SK-N-SH (cell line): Measurements from ENCODE around the gene EDARADD. TPM values are rescaled to one million over a fixed set of nuclear protein-coding genes. Genes with fewer than 3 reads are reported as not detected.

ENCODE experiments used
- CTCF ChIA-PET: fragments of 300-600, 350-600 bp; formaldehyde crosslinking; extraction: SDS; loops from one replicate; lab custom pipeline; 2021; lab: Yijun Ruan, JAX
- POLR2A ChIA-PET: fragments of 350-600 bp; sonication (Branson Sonifier 250); formaldehyde crosslinking; extraction: SDS; loops from one replicate; lab custom pipeline; 2020; ENCODE audit warnings: antibody characterized with exemption, inconsistent platforms; lab: Yijun Ruan, JAX
- DNase-seq: peaks from one replicate; pipeline ENCODE4 v3.0.0; 2012
- H2AFZ ChIP-seq: fragments of 200-600 bp; sonication (generic); 2 replicates; pipeline ENCODE4 v1.8.1; 2016; ENCODE audit warnings: antibody characterized with exemption, mild to moderate bottlenecking, low read depth
- H3F3A ChIP-seq: fragments of 200-600 bp; sonication (generic); replicated peaks from 2 replicates; pipeline ENCODE3; 2016; ENCODE audit warnings: antibody characterized with exemption, mild to moderate bottlenecking; ENCODE audit not compliant: insufficient read depth
- H3K27ac ChIP-seq, 2 experiments: fragments of 200-500 bp in 1 of 2; fragments of 200-600 bp in 1 of 2; sonication (Bioruptor generic) in 1 of 2; sonication (generic), shearing (Covaris generic) in 1 of 2; 2 replicates each; pipeline versions ENCODE4 v1.5.1 to v1.6.1; 2014 to 2016; ENCODE audit warnings: low read depth in 2 of 2, inconsistent platforms in 1 of 2, low read length in 1 of 2, mild to moderate bottlenecking in 1 of 2, mixed read lengths in 1 of 2
- H3K27me3 ChIP-seq: fragments of 200-600 bp; sonication (generic), shearing (Covaris generic); 2 replicates; pipeline ENCODE4 v1.6.1; 2016; ENCODE audit warnings: mixed run types; ENCODE audit not compliant: insufficient read depth
- H3K36me3 ChIP-seq, 2 experiments: fragments of 200-500 bp in 1 of 2; fragments of 200-600 bp in 1 of 2; sonication (Bioruptor generic) in 1 of 2; sonication (generic) in 1 of 2; replicated peaks in 1 of 2; 2 replicates each; pipeline versions ENCODE3 to v1.5.1; 2014 to 2016; ENCODE audit warnings: low read length in 1 of 2, mild to moderate bottlenecking in 1 of 2; ENCODE audit not compliant: insufficient read depth in 2 of 2, control insufficient read depth in 1 of 2
- H3K4me1 ChIP-seq, 2 experiments: fragments of 200-500 bp in 1 of 2; fragments of 200-600 bp in 1 of 2; sonication (Bioruptor generic) in 1 of 2; sonication (generic), shearing (Covaris generic) in 1 of 2; 2 replicates each; pipeline versions ENCODE4 v1.5.1 to v1.6.1; 2014 to 2016; ENCODE audit warnings: low read depth in 1 of 2, low read length in 1 of 2, mixed run types in 1 of 2; ENCODE audit not compliant: insufficient read depth in 2 of 2, control insufficient read depth in 1 of 2
- H3K4me2 ChIP-seq: fragments of 200-600 bp; sonication (generic), shearing (Covaris generic); 2 replicates; pipeline ENCODE4 v1.6.1; 2017; ENCODE audit warnings: mixed run types
- H3K4me3 ChIP-seq, 2 experiments: fragments of 200-500 bp in 1 of 2; fragments of 200-600 bp in 1 of 2; sonication (Bioruptor generic) in 1 of 2; sonication (generic), shearing (Covaris generic) in 1 of 2; 2 replicates each; pipeline versions ENCODE4 v1.5.1 to v1.8.1; 2014 to 2016; ENCODE audit warnings: low read depth in 2 of 2, inconsistent platforms in 1 of 2, low read length in 1 of 2, mild to moderate bottlenecking in 1 of 2, mixed read lengths in 1 of 2, moderate library complexity in 1 of 2
- H3K79me2 ChIP-seq: fragments of 200-600 bp; sonication (generic); 2 replicates; pipeline ENCODE4 v1.8.1; 2017; ENCODE audit warnings: mild to moderate bottlenecking; ENCODE audit not compliant: insufficient read depth
- H3K9ac ChIP-seq: fragments of 200-600 bp; sonication (generic); 2 replicates; pipeline ENCODE4 v1.6.1; 2017; ENCODE audit warnings: mixed run types
- H3K9me2 ChIP-seq: fragments of 200-600 bp; sonication (generic); 2 replicates; pipeline ENCODE4 v1.6.1; 2017; ENCODE audit warnings: mixed run types
- H3K9me3 ChIP-seq: fragments of 200-600 bp; sonication (generic); 2 replicates; pipeline ENCODE4 v1.6.1; 2017; ENCODE audit warnings: mixed run types, mild to moderate bottlenecking, moderate library complexity
- H4K20me1 ChIP-seq: fragments of 200-600 bp; sonication (generic); 2 replicates; pipeline ENCODE4 v1.6.1; 2017; ENCODE audit warnings: mild to moderate bottlenecking, mixed run types; ENCODE audit not compliant: insufficient read depth
- CHD2 ChIP-seq: fragments of 150-350 bp; IDR thresholded peaks from 2 replicates; pipeline ENCODE4 v1.6.1; 2018; ENCODE audit warnings: low read length; ENCODE audit not compliant: partially characterized antibody
- CTCF ChIP-seq: fragments of 200-600 bp; sonication (generic); IDR thresholded peaks from 2 replicates; pipeline ENCODE4 v1.6.1; 2017; ENCODE audit warnings: antibody characterized with exemption, mild to moderate bottlenecking, moderate library complexity
- ELF1 ChIP-seq: IDR thresholded peaks from 2 replicates; pipeline ENCODE4 v1.4.0; 2012
- EP300 ChIP-seq, 2 experiments: IDR thresholded peaks; 2 replicates each; pipeline versions ENCODE4 v1.4.0 to v1.6.1; 2012; ENCODE audit warnings: borderline replicate concordance in 1 of 2, low read depth in 1 of 2, low read length in 1 of 2
- FOXM1 ChIP-seq: IDR thresholded peaks from 2 replicates; pipeline ENCODE4 v1.4.0; 2012; ENCODE audit warnings: low read depth, mild to moderate bottlenecking
- GABPA ChIP-seq: IDR thresholded peaks from 2 replicates; pipeline ENCODE4 v1.4.0; 2012; ENCODE audit warnings: low read depth, mild to moderate bottlenecking
- GATA2 ChIP-seq: sonication (generic); formaldehyde crosslinking; IDR thresholded peaks from 2 replicates; pipeline ENCODE4 v1.5.0; 2020; ENCODE audit warnings: mild to moderate bottlenecking, missing genetic modification reagents
- MAX ChIP-seq: IDR thresholded peaks from 2 replicates; pipeline ENCODE4 v1.4.0; 2012; ENCODE audit warnings: low read depth
- NFIC ChIP-seq: IDR thresholded peaks from 2 replicates; pipeline ENCODE4 v1.4.0; 2012; ENCODE audit warnings: borderline replicate concordance
- RCOR1 ChIP-seq: fragments of 150-350 bp; IDR thresholded peaks from 2 replicates; pipeline ENCODE4 v1.6.1; 2017; ENCODE audit warnings: antibody characterized with exemption, low read length
- RXRA ChIP-seq: IDR thresholded peaks from 2 replicates; pipeline ENCODE4 v1.4.0; 2012; ENCODE audit warnings: low read depth, mild to moderate bottlenecking, borderline replicate concordance
- SIN3A ChIP-seq: IDR thresholded peaks from 2 replicates; pipeline ENCODE4 v1.6.1; 2012; ENCODE audit warnings: low read depth, mild to moderate bottlenecking, low read length, moderate library complexity, borderline replicate concordance
- SMC3 ChIP-seq: IDR thresholded peaks from 2 replicates; pipeline ENCODE4 v1.6.1; 2012; ENCODE audit warnings: low read depth, low read length, improper control_type of control experiment
- TAF1 ChIP-seq: IDR thresholded peaks from 2 replicates; pipeline ENCODE4 v1.6.1; 2012; ENCODE audit warnings: low read depth, mild to moderate bottlenecking, low read length, moderate library complexity, borderline replicate concordance
- TCF12 ChIP-seq: IDR thresholded peaks from 2 replicates; pipeline ENCODE4 v1.4.0; 2012
- WGBS: methylation state at CpG from one replicate; pipeline ENCODE4 v1.1.6; 2017; ENCODE audit warnings: low lambda C conversion rate; 5-methylcytosine and 5-hydroxymethylcytosine counted together
- polyA plus RNA-seq, 3 experiments: library from polyadenylated mRNA; depleted of rRNA; stranded (reverse); fragments of >200 nt; gene quantifications; 2 replicates each; pipeline ENCODE4 v1.2.3, GENCODE V29; 2012
- TF ChIP-seq, protein P1 (sequence below): IDR thresholded peaks from 2 replicates; pipeline ENCODE4 v1.4.0; 2012; ENCODE audit warnings: low read depth, borderline replicate concordance
- TF ChIP-seq, protein P2 (sequence below): IDR thresholded peaks from 2 replicates; pipeline ENCODE4 v1.6.1; 2012; ENCODE audit warnings: mild to moderate bottlenecking, low read depth, low read length, moderate library complexity

Gene EDARADD
- polyA plus RNA-seq, 1 of the 3 experiments (the other 2 are of a cell fraction) = not detected

DNA sequence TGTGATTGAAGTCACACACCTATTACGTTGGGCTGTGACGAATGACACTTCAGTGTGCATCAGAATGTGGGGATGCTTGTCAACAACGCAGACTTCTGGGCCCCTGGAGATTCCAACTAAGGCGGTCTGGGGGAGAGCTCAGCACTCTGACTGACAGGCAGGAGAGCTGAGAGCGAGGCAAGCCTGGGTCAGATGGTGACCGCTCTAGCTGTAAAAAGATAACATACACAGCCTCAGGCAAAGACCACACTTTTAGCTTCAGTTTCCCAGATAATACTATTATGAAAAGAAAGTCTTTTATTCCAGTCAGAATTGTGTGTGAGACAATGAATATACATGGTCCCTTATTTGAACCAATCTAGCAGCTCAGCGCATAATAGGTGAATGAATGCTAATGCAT, 25.4 kb downstream of the EDARADD start:
- CTCF ChIA-PET = interaction anchor here (0.6 kb wide), 1 partner anchor 84 kb away, joined by 3 read pairs; no protein-coding TSS in a partner anchor
- WGBS = 37% methylated on average over 7 of the region's 7 CpGs
- POLR2A ChIA-PET = no interaction called here

DNA sequence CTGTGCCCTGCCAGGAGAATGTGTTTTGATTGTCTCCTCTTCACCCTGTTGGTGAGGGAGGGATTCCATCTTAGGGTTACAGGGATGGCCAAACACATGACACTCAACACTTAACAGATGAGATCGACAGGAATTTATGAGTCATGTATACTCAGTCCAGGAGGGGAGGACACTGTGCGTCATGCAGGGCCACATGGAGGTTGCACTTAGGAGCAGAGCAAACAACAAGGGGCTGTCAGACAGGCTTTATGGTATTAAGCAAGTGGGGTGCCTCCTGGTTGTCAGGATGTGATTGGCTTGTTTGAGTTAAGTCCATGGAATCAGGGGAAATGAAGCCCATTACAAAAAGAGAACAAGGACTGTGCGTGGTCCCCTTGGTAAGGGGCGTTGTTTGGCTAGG, 26.9 kb downstream of the EDARADD start:
- Histone ChIP-seq H3K27ac (no peak overlapping the region), H3K4me2 (no peak overlapping the region), H3K27me3 (no peaks in the 10 kb centered on the region), H3K4me1 (peaks cover 0 to 4% of the 10 kb centered on the region in 2 experiments; a peak in 2 of 4 replicates), H3K9ac (no peak overlapping the region), H3K36me3 (no peaks in the 10 kb centered on the region), H4K20me1 (no peaks in the 10 kb centered on the region), H3K4me3 (no peak overlapping the region), H3F3A (no peaks in the 10 kb centered on the region), H2AFZ (no peak overlapping the region), H3K9me3 (no peaks in the 10 kb centered on the region), H3K79me2 (no peaks in the 10 kb centered on the region), H3K9me2 (no peaks in the 10 kb centered on the region)
- DNase-seq = no peak
- ChIA-PET POLR2A (no interaction called here), CTCF (no interaction called here)
- WGBS = 54% methylated on average over 4 of the region's 4 CpGs
- no peak for TF ChIP-seq CHD2
- no peak for TF ChIP-seq GABPA
- TF ChIP-seq, protein P1, sequence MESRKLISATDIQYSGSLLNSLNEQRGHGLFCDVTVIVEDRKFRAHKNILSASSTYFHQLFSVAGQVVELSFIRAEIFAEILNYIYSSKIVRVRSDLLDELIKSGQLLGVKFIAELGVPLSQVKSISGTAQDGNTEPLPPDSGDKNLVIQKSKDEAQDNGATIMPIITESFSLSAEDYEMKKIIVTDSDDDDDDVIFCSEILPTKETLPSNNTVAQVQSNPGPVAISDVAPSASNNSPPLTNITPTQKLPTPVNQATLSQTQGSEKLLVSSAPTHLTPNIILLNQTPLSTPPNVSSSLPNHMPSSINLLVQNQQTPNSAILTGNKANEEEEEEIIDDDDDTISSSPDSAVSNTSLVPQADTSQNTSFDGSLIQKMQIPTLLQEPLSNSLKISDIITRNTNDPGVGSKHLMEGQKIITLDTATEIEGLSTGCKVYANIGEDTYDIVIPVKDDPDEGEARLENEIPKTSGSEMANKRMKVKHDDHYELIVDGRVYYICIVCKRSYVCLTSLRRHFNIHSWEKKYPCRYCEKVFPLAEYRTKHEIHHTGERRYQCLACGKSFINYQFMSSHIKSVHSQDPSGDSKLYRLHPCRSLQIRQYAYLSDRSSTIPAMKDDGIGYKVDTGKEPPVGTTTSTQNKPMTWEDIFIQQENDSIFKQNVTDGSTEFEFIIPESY = no peak
- TF ChIP-seq, protein P2, sequence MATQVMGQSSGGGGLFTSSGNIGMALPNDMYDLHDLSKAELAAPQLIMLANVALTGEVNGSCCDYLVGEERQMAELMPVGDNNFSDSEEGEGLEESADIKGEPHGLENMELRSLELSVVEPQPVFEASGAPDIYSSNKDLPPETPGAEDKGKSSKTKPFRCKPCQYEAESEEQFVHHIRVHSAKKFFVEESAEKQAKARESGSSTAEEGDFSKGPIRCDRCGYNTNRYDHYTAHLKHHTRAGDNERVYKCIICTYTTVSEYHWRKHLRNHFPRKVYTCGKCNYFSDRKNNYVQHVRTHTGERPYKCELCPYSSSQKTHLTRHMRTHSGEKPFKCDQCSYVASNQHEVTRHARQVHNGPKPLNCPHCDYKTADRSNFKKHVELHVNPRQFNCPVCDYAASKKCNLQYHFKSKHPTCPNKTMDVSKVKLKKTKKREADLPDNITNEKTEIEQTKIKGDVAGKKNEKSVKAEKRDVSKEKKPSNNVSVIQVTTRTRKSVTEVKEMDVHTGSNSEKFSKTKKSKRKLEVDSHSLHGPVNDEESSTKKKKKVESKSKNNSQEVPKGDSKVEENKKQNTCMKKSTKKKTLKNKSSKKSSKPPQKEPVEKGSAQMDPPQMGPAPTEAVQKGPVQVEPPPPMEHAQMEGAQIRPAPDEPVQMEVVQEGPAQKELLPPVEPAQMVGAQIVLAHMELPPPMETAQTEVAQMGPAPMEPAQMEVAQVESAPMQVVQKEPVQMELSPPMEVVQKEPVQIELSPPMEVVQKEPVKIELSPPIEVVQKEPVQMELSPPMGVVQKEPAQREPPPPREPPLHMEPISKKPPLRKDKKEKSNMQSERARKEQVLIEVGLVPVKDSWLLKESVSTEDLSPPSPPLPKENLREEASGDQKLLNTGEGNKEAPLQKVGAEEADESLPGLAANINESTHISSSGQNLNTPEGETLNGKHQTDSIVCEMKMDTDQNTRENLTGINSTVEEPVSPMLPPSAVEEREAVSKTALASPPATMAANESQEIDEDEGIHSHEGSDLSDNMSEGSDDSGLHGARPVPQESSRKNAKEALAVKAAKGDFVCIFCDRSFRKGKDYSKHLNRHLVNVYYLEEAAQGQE = no peak
- no peak for TF ChIP-seq FOXM1
- no peak for TF ChIP-seq CTCF
- no peak for TF ChIP-seq MAX

More for the DNA sequence above, 25.4 kb downstream of the EDARADD start:
- peaks cover 0 to 4% of the 10 kb centered on the region in 2 experiments; a peak in 2 of 4 replicates for H3K4me1 ChIP-seq
- H2AFZ ChIP-seq = no peak overlapping the region
- TF ChIP-seq FOXM1 (no peak), TCF12 (no peak), ELF1 (no peak), RCOR1 (peak; percentile 32; the same call in 1 of the 2 replicates), CTCF (no peak), GABPA (no peak), RXRA (no peak), SMC3 (no peak), EP300 (IDR thresholded peaks at IDR 0.05; ENCODE audit: borderline replicate concordance in 1 of 2, low read depth in 1 of 2, low read length in 1 of 2) (peak in 1 of 2 experiments; percentile 31; a peak in 1 of 4 replicates), GATA2 (CRISPR knock-in tag) (peak; percentile 55), SIN3A (no peak), NFIC (no peak), TAF1 (no peak), MAX (no peak)
- no peak overlapping the region for H3K9ac ChIP-seq
- no peak overlapping the region for H3K4me2 ChIP-seq
- H3K27me3 ChIP-seq = no peaks in the 10 kb centered on the region
- H3K36me3 ChIP-seq = no peaks in the 10 kb centered on the region
- no peak overlapping the region for H3K4me3 ChIP-seq
- H3K9me3 ChIP-seq = no peaks in the 10 kb centered on the region
- H4K20me1 ChIP-seq = no peaks in the 10 kb centered on the region
- H3K27ac ChIP-seq = no peak overlapping the region
- DNase-seq = peak; percentile 37
- no peaks in the 10 kb centered on the region for H3F3A ChIP-seq
- no peaks in the 10 kb centered on the region for H3K9me2 ChIP-seq
- H3K79me2 ChIP-seq = no peaks in the 10 kb centered on the region
